HG03175 (cell line): ENCODE results near the gene HOXC10.

Experiments used
- ATAC-seq: cut with Tn5 transposase; IDR thresholded peaks from one replicate; pipeline ENCODE4 v1.9.1; 2021; ENCODE audit warnings: mild to moderate bottlenecking, moderate library complexity; ENCODE audit not compliant: unreplicated experiment

The HOXC10 gene

DNA sequence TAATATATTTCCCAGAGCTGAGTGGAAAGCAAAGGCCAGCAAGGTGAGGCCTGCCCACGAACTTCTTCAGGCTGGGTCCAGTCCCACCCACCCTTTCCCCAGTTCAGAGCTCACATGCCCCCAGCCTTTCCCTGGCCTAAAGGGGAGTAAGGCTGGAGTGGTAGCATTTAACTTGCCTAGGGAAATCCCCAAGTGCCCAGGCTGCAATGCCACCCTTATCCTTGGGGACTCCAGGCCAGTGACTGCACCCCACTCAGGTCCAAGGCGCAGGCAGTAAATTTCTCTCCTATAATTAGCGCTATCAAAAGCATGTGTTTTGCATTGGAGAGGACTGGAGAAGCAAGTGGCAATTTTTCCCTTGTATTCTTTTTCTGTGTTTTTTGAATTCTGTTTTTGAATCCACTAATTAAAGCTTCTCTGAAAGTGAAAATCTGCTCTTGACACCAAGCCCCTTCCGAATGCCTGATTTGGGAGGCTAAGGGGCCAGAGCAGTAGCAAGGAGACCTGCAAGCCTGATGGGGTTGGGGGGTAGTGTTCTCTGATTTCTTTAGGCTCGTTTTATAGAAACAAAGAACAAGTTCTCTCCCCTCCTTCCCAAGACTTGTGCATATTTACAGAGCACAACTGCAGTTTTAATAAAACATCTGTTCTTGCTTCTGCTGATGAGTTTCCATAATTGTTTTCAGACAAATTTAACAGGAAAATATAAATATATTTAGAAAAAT, 39.8 kb downstream of the HOXC10 start:
- no peak for ATAC-seq

DNA sequence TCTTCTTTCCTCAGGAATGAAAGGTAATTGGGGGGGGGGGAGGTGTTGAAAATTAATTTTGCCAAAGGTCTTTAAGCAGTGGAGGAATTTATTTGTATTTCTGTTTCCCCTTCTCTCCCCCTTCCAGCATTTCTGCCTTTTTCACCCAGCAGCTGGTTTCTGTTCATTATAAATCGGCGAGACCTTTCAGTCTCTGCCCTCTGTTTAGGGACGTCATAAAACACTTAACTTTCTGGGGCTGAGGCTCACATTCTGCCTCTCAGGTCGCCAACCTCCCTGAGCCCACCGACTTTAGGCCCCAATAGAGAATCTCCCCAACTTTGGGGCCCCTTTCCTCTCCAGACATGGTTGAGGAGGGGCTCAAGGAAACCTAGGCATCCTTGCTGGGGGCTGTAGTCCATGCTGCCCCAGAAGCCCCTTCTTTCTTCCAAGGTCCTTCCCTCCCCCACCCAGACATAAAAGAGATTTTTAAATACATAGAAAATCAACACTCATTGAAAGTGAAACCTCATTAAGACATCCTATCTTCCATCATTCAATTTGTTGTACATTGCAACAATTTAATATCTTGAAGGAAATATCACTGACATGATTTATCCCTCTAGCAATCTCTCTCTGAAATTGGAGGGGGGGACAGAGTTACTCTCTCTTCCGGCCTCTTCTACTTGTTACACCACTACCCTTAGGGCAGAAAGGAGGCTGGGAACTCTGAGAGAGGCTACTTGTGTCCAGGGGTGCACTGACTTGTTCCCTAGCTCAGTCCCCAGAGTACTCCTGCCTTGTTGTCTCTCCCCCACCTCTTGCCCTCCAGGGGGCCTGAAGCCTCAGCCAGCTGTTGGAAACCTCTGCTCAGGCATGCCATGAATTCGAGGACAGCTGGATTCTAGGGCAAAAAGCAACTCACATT, 40.8 kb downstream of the HOXC10 start:
- ATAC-seq: no peak

DNA sequence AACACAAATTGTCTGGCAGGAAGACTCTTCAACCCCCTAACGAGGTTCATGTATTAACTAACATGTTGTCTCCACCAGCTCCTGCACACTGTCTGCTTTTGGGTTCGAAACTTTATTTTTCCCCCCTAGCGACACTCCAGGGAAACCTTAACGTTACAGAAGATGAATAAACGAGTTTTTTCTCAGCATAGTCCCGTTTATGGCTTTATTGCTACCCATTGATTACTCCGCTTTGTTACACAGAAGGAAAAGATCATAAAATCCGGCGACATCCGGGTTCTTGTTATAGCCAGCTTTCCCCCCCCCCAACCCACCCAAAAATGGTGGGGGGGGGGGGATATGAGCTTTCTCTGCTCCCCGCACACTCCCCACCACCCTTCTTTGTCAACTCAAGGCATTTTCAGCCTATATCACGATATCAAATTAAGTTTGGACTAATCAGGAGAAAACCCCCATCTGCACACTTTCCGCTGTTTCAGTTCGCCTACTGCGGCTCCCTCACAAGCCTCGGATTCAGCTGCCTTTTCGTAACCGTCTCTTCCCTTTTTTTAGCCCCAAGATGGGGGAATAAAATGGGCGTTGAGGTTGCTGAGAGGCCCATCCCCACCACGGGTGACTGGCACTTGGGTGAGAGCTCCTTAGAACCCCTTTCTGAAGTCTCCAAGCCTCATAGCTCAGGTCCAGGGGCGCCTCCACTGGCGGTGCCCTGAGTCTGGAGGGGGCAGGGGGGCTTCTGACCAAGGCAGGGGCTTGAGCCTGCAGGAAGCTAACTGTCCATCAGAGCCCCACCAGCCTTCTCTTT, 41.9 kb downstream of the HOXC10 start:
- ATAC-seq: no peak

DNA sequence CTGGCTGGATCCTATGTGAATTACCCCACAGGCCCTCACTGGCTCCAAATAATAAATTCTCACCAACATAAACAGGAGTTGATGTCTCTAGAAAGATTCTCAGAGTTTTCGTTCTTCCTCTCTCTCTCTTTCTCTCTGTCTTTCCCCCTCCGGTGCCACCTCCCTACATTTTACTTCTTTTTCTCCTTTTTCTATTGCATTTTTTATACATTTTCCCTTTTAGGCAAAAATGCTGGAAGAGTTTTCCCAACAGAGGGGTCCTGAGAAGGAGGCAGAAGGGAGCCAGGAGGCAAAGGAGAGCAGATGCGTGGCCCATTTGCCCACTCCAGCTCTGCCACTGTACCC, 42.5 kb downstream of the HOXC10 start:
- ATAC-seq: no peak

DNA sequence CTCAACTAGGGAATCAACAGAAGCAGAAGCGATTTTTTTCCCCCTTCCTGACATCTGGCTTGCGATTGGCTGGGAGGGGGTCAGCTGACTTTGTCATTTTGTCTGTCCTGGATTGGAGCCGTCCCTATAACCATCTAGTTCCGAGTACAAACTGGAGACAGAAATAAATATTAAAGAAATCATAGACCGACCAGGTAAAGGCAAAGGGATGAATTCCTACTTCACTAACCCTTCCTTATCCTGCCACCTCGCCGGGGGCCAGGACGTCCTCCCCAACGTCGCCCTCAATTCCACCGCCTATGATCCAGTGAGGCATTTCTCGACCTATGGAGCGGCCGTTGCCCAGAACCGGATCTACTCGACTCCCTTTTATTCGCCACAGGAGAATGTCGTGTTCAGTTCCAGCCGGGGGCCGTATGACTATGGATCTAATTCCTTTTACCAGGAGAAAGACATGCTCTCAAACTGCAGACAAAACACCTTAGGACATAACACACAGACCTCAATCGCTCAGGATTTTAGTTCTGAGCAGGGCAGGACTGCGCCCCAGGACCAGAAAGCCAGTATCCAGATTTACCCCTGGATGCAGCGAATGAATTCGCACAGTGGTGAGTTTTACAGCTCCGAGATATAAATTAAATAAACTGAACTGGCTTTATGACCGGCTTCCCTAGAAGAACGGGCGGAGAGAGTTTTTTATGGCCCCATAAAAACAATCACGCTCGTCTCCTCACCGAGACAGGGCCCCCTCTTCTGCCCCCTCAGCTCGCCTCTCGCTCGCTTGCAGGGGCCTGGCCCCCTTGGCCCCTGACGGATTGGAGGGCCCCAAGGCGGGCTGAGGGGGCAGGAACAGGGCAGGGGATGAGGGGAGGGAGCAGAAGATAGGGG, 43.6 kb downstream of the HOXC10 start, which contains the start of gene HOXC6:
Gene HOXC6, plus strand, starts transcription at position 127 of the 888 bp plus-strand sequence. Its CDS starts 82 bp downstream, at position 209.
- ATAC-seq: no peak

DNA sequence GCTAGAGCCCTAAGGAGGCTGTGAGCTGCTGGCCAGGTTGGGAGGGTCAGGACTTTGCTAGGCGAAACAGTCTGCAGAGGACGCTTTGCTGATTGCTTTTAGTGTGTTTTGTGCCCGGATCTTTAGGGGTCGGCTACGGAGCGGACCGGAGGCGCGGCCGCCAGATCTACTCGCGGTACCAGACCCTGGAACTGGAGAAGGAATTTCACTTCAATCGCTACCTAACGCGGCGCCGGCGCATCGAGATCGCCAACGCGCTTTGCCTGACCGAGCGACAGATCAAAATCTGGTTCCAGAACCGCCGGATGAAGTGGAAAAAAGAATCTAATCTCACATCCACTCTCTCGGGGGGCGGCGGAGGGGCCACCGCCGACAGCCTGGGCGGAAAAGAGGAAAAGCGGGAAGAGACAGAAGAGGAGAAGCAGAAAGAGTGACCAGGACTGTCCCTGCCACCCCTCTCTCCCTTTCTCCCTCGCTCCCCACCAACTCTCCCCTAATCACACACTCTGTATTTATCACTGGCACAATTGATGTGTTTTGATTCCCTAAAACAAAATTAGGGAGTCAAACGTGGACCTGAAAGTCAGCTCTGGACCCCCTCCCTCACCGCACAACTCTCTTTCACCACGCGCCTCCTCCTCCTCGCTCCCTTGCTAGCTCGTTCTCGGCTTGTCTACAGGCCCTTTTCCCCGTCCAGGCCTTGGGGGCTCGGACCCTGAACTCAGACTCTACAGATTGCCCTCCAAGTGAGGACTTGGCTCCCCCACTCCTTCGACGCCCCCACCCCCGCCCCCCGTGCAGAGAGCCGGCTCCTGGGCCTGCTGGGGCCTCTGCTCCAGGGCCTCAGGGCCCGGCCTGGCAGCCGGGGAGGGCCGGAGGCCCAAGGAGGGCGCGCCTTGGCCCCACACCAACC, 44.8 kb downstream of the HOXC10 start:
- ATAC-seq: no peak

DNA sequence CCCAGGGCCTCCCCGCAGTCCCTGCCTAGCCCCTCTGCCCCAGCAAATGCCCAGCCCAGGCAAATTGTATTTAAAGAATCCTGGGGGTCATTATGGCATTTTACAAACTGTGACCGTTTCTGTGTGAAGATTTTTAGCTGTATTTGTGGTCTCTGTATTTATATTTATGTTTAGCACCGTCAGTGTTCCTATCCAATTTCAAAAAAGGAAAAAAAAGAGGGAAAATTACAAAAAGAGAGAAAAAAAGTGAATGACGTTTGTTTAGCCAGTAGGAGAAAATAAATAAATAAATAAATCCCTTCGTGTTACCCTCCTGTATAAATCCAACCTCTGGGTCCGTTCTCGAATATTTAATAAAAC, 45.5 kb downstream of the HOXC10 start:
- ATAC-seq: no peak

DNA sequence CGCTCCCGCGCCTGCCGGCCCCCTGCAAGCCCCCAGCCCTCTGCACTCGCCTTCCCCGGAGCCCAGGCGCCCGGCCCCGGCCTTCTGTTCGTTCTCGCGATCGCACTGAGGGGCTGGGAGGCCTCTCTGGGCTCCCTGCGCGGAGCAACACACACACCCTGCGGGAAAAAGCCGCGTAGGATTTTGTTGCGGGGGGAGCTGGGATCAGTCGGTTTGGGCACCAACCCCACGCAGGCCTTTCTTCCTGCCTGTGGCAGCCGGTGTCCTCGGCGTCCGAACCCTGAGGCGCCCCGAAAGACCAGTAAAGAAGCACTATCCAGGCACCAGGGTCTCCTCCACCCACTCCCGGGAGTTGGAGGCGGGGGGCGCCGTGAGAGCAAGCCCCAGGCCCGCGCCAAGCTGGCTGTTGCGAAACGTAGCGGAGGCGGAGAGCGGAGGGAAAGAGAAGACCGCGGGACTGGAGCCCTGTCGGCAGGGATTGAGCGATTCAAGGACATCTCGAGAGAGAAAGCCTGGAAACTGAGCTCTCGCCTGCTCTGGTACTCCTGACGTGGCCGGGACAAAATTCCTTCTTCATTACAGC, 46.0 kb downstream of the HOXC10 start:
- no peak for ATAC-seq

DNA sequence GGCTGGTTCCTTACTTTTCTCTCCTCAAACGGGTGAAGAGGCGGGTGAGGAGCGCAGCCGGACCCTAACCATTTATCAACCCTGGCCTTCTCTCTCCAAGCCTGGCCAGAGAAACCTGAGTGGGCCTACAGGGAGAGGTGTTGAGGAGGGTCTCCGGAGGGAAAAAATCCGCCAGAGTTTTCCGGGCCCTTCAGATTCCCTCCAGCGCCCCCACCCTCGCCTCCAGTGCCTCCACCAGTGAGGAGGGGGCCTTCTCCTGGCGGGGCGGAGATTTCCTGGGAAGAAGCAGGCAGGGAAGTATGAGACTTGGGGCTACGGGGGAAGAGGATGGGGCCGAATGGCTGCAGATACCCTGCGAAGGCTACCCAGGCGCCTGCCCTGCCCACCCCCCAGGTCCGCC, 46.5 kb downstream of the HOXC10 start:
- no peak for ATAC-seq

DNA sequence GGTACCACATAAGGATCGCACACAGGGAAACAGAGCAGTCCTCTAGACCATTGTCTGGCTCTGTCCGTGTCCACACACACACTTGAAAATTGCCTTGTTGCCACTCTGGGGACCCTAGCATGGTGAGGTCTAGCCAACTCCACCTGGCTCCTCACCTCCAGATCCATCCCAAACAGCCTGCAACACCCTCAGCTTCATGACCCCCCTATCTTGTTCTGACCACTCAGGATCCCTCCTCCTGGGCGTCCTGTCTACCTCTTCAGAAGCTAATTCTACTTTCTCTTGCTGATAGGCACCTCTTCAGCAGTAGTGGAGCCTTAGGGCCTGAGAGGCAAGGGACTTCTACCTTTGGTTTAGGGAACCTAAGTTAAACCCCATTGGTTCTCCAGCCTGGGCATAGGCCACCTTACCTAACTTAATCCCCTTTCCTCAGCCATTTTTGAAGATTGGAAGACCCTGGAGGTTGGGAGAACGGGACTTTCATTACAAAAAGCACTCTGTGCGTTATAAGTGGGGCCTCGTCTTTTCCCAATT, 47.2 kb downstream of the HOXC10 start:
- no peak for ATAC-seq

DNA sequence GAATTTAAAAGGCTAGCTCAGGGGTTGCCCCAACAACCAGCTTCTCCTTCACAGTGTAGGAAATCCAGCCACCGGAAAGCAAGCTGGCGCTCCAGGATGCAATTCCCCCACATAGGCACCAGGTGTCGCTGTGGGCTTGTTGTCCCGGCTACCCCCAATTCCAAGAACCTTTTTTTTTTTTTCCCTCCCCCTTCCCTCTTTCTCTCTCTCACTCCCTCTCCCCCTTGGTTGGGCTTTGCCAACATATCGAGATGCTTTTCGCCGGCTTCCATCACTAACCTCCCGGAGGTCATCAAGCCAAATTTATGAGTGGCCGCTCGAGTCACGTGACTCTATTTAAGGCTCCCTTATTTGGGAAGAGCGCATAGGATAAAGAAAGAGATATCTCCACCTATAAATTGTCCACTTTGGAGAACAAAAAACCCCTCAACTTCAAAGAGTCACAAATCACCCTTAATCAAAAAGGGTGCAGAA, 47.7 kb downstream of the HOXC10 start, which contains the start of gene HOXC5:
Gene HOXC5, plus strand, starts transcription at position 424 of the 474 bp plus-strand sequence. CDS start 73 bp downstream, outside the sequence.
- no peak for ATAC-seq

DNA sequence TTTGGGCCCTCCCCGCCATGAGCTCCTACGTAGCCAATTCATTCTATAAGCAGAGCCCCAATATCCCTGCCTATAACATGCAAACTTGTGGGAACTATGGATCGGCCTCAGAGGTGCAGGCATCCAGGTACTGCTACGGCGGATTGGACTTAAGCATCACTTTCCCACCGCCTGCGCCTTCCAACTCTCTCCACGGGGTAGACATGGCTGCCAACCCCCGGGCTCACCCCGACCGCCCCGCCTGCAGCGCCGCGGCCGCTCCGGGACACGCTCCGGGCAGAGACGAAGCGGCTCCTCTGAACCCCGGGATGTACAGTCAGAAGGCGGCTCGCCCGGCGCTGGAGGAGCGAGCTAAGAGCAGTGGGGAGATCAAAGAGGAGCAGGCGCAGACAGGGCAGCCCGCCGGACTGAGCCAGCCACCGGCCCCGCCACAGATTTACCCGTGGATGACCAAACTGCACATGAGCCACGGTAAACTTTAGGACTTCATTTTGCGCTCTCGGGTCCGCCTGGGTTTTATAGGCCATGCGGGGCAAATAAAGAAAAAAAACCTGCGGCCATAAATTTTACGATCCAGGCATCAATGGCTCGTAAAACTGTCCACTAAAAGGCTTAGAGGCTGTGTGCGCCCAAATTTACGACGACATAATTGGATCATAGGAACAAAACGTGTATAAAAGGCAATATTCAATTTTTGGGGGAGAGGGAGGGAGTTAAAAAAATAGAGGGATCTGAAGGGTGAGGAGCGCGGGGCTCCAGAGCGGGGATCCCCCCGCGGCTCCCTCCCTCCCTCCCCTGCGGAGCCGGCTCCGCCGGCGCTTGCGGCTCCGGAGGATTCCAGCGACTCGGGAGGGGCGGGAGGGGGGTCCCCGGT, 48.4 kb downstream of the HOXC10 start:
- no peak for ATAC-seq

DNA sequence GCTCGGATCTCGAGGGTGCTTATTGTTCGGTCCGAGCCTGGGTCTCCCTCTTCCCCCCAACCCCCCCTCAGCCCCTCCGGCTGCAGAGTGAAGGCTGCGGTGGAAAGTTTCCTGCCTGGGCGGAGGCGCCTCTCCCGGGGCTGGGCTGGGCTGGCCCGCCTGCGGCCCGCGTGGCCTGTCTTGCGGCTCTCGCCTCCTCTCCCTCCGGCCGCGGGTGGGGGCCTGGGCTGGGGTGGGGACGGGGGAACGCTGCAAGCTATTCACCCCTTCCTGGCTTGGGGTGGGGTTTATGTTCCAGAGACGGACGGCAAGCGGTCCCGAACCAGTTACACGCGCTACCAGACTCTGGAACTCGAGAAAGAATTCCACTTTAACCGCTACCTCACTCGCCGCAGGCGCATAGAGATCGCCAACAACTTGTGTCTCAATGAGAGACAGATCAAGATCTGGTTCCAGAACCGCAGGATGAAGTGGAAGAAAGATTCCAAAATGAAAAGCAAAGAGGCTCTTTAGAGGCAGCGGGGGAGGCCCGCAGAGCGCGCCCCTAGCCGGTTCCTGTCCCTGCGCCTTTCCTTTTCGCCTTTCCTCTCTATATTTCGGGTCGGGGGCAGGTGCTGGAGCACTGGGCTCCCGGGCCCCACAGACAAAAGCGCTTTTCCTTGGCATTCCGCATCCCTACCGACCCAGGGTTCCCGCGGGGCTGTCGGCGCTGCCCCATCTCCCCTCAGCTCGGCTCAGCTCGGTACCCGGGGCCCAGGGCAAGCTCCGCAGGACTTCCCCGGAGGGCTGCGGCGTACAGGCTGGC, 49.2 kb downstream of the HOXC10 start:
- ATAC-seq: no peak

DNA sequence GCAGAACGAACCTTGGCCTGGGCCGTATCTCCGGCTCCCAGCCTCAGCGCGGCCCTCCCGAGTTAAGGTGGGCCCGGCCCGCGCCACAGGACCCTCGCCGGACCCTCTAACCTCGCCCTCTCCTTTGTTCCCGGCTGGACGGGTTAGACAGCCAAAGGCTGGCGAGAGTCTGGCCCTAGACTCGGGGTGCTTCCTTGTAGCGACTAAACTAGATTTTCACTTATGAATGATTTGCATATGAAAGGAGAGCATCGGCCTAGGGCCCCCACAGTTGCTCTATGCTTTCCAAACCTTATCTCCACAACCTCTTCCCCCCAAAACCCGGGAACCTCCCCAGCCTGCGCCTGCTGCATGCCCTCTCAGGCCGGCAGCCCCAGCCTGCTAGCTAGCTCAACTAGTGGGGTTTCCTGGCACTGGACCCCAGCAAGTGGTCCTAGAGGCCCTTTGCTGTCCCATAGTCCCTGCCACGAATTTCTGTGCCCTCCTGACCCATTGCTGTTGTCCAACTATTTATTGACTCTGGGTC, 49.9 kb downstream of the HOXC10 start:
- no peak for ATAC-seq

DNA sequence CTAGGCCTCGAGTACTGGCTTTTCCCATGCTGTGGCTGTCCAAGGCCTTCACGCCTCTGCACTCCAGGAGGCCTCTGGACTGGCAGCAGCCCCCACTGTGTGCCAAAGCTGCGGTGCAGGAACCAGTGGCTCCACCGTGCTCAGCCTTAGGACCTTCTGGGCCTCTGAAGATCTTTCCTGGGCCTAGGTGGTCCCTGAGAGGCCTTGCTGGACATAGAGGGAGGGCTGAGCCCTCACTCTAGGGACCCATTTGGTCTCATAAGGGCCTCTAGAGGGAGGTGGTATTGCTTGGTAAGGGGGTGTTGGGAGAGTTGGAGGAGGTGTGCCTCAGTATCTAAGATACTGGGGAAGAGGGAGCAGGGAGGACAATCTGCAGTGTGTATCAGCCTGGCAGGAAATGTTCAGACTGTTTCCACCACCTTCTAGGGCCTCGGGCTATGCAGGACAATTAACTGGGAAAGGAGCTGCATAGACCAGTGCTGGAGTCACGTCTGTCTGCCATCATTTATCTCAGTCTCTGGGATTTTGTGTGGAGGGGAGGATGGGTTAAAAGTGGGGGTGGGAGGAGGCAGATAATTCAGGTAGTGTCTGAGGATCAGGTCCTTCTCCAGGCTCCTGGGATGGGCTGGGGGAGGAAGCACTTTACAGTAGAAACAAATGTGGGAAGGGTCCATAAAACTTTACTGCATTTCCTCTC, 50.8 kb downstream of the HOXC10 start:
- ATAC-seq: no peak
